ENCODE results near the gene FOXC1.

DNA sequence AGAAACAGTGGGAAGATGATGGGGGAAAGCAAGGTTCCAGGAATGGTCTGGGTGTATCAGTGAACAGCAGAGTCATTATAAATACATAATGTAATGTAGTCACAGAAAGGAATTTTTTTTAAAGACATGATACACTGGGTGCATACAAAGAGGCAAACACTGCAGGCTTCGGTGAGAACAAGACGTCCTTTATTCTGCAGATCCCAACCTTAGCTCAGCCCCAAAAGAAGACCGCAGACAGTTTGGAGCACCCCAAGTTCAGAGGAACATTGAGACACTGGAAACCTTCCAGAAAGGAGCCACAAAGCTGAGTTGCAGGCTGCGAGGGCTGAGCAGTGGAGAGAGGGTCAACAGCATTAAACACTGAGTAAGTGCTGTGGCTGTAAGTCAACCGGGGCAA is 30.6 kb upstream of the FOXC1 start:
- TF ChIP-seq POLR2A (IDR thresholded peaks at IDR 0.05): no peak
- TF ChIP-seq, protein P1, sequence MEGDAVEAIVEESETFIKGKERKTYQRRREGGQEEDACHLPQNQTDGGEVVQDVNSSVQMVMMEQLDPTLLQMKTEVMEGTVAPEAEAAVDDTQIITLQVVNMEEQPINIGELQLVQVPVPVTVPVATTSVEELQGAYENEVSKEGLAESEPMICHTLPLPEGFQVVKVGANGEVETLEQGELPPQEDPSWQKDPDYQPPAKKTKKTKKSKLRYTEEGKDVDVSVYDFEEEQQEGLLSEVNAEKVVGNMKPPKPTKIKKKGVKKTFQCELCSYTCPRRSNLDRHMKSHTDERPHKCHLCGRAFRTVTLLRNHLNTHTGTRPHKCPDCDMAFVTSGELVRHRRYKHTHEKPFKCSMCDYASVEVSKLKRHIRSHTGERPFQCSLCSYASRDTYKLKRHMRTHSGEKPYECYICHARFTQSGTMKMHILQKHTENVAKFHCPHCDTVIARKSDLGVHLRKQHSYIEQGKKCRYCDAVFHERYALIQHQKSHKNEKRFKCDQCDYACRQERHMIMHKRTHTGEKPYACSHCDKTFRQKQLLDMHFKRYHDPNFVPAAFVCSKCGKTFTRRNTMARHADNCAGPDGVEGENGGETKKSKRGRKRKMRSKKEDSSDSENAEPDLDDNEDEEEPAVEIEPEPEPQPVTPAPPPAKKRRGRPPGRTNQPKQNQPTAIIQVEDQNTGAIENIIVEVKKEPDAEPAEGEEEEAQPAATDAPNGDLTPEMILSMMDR (IDR thresholded peaks at IDR 0.05): no peak
